Esophagus squamous epithelium (tissue), 4 donors: ENCODE measurements around the gene RAP2A.

Source experiments
- POLR2A ChIP-seq, 4 donors: fragments of 450-650 bp; IDR thresholded peaks; one replicate each; pipeline ENCODE4 v1.6.1; 2017; ENCODE audit warnings: antibody characterized with exemption in 4 of 4, mild to moderate bottlenecking in 4 of 4, moderate library complexity in 3 of 4
- TF ChIP-seq, protein P1 (sequence below), 6 experiments: fragments of 450-650 bp in 4 of 6; fragments of 200-600 bp in 2 of 6; sonication (generic) in 2 of 6; IDR thresholded peaks; one replicate each; pipeline ENCODE4 v1.5.1; 2016 to 2019; ENCODE audit warnings: antibody characterized with exemption in 6 of 6, mild to moderate bottlenecking in 4 of 6, moderate library complexity in 4 of 6

DNA sequence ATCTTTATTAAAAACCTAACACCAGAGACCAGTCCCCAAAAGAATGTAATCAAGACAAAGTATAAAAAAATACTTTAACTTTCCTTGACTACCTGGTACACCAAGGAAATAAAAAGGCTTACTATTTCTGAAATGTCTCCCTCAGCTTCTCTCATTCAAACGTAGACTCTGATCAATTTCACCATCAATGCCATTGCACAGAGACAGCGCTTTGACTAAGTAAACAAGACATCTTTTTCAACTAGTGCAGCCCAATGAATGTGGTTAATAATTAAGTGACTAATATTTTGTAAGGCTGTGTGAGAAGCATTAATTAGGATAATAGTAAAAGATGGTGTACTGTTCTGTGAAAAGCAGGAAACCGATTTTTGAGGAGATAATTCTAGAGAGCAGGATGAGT, 7.3 kb upstream of the RAP2A start:
- TF ChIP-seq, protein P1, sequence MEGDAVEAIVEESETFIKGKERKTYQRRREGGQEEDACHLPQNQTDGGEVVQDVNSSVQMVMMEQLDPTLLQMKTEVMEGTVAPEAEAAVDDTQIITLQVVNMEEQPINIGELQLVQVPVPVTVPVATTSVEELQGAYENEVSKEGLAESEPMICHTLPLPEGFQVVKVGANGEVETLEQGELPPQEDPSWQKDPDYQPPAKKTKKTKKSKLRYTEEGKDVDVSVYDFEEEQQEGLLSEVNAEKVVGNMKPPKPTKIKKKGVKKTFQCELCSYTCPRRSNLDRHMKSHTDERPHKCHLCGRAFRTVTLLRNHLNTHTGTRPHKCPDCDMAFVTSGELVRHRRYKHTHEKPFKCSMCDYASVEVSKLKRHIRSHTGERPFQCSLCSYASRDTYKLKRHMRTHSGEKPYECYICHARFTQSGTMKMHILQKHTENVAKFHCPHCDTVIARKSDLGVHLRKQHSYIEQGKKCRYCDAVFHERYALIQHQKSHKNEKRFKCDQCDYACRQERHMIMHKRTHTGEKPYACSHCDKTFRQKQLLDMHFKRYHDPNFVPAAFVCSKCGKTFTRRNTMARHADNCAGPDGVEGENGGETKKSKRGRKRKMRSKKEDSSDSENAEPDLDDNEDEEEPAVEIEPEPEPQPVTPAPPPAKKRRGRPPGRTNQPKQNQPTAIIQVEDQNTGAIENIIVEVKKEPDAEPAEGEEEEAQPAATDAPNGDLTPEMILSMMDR (IDR thresholded peaks at IDR 0.05), result no peak
- no peak for TF ChIP-seq POLR2A (IDR thresholded peaks at IDR 0.05)
